ENCODE results near the gene NFIC.
"Not testable (repeated sequence)": the region's sequence is repeated elsewhere in the genome, so short reads cannot be mapped to it uniquely, and the experiment has no call there.

The NFIC gene

DNA sequence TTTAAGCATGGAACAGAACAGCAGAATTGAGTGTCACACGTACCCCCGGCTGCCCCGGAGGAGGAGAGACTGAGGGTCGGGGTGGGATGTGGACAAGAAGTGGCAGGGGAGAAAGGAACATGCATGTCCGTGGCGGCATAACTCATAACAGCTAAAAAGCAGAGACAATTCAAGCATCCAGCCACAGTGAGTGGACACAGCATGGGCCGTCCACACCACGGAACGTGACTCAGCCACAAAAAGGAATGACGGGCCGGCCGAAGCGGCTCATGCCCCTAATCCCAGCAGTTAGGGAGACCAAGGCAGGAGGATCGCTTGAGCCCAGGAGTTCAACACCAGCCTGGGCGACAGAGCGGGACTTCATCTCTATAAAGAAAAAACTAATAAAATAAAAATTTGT is 126.5 kb downstream of the NFIC start:
- DNase-seq (ENCODE audit: low spot score) = no peak

DNA sequence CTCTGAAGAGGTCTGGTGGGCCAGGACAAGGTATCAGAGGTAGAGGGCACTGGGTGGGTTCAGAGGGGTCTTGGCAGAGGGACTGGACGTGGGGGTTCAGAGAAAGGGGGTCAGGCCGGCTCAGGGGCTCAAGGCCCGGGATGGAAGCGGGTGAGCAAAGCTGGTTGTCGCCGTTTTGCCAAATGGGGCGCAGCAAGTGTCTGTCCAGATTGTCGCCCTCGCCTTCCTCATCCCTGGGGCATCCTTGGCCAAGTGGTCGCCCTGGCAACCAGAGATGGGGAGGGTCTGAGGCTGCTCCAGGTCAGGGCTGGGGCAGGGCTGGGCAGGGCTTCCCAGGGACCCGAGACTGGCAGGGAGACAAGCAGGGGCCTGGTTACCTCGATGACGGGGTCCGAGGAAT is 127.3 kb downstream of the NFIC start:
- DNase-seq (ENCODE audit: low spot score) = peak; percentile 28

DNA sequence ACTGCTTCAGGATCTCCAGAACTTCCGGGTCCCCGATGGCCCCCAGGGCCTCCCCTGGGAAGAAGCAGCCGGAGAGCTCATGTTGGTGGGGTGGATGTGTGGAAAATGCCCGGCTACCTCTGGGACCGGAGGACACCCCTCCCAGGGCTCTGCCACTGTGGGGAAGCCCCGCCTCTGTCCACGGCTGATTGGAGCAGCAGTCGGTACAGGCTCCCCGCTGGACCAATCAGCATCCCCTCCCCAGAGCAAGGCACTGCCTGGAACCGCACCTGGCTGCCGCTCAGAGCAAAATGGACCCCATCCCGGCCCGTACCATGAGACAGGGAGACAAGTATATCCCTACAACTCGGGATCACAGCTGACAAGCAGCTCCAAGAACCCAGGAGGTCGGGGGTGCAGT is 127.7 kb downstream of the NFIC start:
- DNase-seq (ENCODE audit: low spot score) = peak; percentile 76

DNA sequence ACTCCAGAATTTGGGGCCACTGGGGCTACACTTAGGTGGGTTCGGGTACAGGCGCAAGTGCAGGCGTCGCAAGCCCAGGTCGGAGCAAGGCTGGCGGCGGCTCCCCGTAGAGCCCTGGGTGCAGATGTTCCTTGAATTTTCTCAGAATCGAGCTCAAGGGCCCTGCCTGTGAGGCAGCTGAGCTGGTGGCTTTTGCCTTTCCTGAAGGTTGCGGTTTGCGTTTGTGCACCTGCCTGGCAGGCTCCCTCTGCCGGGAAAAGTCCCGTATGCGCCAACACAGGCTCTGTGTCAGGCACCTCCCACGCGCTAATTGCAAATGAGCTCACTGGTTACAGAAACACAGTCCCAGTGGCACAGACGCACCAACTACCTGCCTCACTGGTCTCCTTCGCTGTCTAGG is 128.2 kb downstream of the NFIC start:
- peak; percentile 25 for DNase-seq (ENCODE audit: low spot score)

DNA sequence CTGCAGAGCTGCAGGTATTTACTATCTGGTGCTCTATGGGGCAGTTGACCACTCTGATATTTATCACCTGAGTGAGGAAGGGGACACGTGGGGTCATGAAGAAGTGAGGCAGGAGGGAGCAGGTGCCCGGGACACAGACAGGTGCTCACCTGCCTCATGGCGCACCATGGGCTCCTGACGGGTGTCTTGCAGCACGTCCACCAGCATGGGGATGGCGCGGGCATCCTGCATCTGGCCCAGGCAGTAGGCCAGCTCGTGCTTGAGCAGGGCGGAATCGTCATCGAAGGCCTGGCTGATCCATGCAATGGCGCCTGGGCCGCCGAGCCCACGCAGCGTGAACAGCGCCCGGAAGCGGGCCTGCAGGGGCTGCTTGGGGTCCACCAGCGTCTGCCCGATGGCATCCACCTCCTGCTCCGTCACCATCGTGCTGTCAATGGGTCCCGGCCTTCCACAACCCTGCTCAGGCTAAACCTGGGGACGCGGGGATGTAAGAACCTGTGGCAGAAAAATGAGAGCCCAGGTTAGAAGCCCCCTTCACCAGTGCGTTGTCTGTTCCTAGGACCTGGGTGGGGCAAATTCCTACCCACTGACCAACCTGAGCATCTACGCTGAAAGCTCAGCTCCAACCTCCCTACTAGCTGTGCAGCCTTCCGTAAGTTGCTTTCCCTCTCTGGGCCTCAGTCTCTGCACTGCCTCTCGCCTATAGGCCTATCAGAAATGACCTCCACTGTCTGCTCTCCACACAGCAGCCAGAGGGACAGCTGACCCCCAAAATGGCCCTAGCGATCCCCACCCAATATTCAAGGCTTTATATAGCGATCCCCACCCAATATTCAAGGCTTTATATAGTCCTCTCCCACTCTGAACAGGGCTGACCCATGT is 130.2 kb downstream of the NFIC start:
- DNase-seq (ENCODE audit: low spot score) = no peak

DNA sequence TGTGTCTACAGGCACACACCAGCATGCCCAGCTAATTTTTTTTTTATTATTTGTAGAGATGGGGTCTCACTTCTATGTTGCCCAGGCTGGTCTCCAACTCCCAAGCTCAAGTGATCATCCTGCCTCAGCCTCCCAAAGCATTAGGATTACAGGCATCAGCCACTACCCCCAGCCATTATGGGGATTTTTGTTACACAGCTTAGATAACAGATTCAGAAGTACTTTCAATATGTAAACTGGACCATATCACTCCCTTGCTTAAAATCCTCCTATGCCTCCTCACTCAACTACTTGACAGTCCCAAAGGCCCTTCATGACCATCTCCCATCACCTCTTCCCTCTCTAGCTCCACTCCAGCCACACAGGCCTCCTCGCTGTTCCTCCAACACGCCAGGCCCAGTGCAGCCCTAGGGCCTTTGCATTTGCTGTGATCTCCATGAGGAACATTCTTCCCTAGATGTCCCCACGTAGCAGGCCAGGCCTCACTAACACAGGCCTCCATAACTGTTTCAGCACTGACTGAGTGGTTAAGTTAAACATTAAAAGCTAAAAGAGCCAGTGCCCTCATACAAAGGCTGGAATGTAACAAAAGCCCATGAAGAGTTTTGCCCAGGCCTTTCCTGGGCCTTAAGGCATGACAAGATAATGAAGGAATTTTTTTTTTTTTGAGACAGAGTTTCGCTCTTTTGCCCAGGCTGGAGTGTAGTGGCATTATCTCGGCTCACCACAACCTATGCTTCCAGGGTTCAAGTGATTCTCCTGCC is 131.6 kb downstream of the NFIC start:
- DNase-seq (ENCODE audit: low spot score) = no peak

DNA sequence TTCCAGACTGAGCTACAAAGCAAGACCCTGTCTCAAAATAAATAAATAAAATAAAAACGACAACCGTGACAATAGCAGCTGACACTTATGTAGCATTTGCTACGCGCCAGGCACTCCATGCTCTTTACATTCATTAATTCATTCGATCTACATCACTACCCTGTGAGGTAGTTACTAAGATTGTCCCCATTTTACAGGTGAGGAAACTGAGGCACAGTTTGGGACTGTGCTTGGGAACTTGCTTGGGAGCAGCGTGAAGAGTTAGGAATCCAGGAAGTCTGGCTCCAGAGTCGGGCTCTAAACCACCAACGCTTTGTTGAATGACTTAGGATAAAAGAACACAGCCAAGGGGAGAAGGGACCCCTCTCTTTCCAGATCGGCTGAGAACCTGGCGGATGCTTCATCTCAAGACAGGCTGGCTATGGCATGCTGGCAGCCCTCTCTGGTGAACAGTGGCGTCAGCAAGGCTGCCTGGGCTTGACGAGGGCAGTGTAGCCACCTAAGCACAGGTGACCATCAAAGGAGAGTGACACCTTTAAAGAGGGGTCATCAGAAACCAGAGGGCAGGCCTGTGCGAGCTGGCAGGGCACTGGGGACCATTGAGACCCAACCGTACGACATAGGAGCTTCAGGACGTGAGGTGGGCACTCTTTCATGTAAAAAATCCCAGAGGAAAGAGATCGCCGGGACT is 133.5 kb downstream of the NFIC start:
- DNase-seq (ENCODE audit: low spot score) = peak; percentile 41

DNA sequence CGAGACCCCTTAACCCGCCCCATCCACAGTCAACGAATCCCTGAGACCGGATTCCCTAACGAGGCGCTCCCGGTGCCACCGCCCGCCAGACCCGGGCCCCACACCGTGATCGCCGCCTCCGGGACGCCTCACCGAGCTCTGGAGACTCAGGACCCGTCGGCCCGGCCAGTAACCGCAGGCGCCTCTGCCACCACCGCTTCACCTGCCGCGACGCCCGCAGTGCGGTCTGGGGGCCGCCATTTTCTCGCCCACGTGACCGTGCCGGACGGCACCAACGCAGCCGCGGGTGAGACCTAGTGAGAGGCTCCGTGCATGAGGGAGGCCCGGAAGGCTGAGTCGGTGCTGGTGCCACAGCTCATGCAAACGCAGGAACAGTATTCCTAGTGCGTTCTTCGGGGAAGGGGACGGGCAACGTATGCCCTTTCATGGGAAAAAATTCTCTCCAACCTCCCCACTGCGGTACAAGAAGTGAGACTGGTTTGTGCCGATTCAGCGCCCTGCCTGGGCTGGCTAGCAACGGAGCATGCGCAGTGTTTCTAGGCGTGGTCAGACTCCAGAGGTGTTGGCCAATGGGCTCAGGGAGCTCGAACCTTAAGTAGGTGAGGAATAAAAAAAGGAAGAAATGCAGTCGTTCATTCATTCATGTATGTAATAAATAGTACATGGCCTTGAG is 134.2 kb downstream of the NFIC start, which contains the start of gene DOHH:
DOHH (minus strand) TSS at position 246 of the 673 bp plus-strand sequence. CDS start 3,860 bp downstream, outside the sequence.
- peak; percentile 97 for DNase-seq (ENCODE audit: low spot score)

DNA sequence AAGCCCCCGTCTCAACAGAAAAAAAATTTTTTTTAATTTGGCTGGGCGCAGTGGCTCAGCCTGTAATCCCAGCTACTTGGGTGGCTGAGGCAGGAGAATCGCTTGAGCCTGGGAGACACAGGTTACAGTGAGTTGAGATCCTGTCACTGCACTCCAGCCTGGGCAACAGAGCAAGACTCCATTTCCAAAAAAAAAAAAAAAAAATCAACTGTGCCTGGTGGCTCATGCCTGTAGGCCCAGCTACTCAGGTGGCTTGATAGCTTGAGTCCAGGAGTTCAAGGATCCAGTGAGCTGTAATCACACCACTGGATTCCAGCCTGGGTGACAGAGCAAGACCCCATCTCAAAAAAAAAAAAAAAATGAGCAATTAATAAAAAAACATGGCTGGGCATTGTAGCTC is 135.4 kb downstream of the NFIC start:
- no peak for DNase-seq (ENCODE audit: low spot score)

DNA sequence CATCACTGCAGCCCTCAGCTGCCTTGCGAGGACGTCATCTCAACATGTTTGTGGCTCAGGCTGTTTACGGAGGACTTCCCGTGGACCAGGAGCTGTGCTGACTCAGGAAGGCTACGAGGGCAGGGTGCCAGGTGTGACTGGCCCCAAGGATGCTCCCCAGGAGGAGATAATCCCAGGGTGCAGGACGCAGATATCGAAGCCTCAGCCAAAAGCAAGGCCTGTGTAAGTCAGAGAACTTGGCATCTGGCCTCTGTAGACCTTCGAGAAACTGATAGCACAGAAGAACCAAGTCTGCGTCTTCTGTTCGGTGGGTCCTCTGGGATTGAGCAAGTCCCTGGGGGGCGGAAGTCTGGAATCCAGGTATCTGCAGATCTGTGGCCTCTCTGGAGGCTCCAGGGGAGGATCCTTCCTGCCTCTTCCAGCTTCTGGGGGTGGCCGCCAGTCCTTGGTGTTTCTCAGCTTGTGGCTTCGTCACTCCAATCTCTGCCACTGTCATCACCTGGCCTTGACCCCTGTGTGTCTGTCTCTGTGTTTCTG is 136.7 kb downstream of the NFIC start:
- no peak for DNase-seq (ENCODE audit: low spot score)

DNA sequence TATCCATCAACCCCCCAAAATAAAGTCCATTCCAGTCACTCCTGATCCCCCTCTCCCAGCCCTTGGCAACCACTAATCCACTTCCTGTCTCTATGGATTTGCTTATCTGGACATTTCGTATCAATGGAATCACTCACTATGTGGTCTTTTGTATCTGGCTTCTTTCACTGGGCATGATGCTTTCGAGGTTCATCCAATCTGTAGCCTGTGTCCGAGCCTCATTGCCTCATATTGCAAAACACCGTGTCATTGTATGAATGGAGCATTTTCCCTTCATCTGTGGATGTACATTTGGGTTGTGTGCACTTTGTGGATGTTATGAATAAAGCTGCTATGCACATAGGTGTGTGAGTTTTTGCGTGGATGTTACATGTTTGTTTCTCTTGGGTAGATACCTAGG is 138.4 kb downstream of the NFIC start:
- no peak for DNase-seq (ENCODE audit: low spot score)

DNA sequence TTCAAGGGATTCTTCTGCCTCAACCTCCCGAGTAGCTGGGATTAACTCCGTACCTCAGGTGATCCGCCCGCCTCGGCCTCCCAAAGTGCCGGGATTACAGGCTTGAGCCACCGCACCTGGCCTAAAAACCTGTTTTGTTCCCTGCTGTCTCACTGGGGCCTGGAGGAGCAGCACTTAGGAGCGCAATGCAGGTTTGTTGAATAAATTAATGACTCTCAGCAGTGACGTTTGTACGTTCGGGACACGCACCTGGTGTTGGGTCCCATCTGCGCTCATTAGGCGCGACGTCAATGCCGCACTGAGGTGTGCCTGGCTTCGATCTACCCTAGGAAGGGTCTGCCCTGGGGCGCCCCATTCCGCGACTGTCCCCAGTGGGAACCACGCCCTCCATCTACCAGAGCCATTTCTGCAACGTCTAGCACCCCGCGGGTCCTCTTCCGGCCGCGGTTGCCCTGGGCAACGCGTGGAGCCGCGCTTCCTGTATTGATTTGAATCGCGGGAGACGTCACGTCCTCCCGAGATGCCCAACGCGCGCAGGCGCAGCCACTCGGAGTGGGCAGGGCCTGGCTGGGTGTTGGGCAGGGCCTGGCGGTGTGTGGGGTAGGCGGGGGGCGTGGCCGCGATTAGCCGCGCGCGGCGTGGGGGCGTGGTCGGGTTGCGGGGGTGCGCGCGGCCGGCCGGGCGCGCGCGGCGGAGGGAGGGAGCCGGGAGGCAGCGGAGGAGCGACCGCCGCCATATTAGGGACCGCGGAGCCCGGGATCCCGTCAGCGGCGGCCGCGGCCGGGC is 139.4 kb downstream of the NFIC start, which contains the start of gene FZR1:
FZR1 (plus strand) TSS at position 714 of the 786 bp plus-strand sequence. CDS start 16,679 bp downstream, outside the sequence.
- DNase-seq (ENCODE audit: low spot score) = peak; percentile 100

DNA sequence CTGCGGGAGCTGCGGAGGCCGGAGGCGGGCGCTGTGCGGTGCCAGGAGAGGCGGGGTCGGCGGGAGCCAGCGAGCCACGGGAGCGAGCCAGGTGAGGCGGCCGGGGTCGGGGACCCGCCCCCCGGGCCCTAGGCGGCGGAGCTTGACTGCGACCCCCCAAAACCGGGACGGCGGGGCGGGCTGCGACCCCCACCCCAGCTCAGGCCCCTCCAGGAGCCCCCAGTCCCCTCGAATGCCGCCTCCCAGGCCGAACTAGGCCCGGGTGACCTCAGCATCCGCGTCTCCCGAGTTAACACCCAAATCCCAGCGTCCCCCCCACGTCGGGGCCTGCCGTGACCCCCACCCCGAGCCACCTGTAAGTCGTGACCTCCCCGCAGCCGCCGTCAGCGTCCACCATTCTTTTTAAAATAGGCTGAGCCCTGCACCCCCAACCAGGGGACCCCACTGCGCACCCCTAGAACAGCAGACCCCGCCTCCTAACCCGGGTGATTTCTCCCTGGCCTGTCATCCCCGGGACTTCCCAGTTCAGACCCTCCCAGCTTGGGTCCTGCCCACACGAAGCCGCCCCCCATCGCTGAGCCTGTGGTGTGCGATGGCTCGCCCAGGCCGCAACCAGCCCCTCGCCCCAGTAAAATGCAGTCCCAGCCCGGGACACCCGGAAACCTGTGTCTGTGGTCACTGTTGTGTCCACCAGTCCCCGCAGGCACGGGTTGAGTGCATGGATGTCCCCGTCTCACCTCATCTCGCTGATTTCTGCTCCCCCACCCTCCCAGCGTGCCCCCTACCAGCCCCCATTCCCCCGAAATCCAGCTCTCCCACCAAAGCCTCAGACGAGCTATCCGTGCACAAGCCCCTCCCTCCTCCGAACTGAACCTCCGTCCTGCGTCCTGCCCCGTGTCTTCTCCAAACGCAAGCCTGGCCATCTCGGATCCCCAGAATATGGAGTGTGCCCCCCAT is 140.3 kb downstream of the NFIC start:
- no peak for DNase-seq (ENCODE audit: low spot score)

DNA sequence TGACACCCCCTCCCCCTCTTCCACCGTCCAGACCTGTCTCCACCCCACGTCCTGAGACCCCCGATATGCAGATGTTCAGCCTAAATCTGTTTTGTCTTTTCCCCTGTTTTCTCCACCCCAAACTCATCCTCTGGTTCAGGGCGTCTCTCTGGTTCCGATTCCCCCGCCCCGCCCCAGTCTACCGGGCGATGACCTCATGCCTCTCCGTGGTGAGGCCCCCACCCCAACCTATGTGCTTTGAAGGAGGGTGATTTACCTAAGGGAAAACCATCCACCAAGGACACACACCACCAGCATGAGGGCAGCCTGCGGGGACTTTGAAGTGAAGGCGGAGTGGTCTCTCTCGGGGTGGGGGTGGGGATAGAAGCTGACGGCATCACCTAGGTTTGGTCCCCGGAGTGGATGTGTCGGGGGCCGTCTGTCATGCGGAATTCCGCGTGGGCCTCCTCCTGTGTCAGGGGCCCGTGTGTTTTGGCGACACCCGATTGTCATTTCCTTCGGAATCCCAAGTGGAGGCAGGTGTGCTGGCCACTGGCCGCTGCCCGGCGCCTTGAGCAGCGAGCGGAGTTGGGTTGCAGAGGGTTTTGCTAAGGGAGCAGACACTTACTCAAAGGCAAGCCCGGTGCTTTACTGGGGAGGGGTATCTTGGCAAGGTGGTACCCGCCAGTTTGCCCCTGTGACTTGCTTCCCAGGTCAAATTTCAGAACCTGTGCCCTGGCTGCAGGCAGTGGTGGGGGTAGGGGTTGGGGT is 141.2 kb downstream of the NFIC start:
- no peak for DNase-seq (ENCODE audit: low spot score)

DNA sequence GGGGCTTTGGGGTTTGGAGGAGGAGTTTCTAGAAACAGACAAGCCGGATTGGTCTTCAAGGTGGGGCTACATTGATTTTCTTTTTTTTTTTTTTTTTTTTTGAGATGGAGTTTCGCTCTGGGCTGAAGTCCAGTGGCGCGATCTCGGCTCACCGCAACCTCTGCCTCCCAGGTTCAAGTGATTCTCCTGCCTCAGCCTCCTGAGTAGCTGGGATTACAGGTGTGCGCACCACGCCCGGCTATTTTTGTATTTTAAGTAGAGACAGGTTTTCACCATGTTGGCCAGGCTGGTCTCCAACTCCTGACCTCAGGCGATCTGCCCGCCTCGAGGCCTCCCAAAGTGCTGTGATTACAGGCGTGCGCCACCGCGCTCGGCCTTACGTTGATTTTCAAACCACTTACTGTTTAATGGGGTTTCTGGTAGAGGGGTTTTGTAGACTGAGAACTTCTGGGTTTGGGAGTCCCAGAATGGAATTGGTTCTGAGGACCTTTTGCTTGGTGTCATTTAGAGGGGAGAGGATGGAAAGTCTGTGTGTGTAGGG is 141.8 kb downstream of the NFIC start:
- DNase-seq (ENCODE audit: low spot score) = not testable (repeated sequence)

DNA sequence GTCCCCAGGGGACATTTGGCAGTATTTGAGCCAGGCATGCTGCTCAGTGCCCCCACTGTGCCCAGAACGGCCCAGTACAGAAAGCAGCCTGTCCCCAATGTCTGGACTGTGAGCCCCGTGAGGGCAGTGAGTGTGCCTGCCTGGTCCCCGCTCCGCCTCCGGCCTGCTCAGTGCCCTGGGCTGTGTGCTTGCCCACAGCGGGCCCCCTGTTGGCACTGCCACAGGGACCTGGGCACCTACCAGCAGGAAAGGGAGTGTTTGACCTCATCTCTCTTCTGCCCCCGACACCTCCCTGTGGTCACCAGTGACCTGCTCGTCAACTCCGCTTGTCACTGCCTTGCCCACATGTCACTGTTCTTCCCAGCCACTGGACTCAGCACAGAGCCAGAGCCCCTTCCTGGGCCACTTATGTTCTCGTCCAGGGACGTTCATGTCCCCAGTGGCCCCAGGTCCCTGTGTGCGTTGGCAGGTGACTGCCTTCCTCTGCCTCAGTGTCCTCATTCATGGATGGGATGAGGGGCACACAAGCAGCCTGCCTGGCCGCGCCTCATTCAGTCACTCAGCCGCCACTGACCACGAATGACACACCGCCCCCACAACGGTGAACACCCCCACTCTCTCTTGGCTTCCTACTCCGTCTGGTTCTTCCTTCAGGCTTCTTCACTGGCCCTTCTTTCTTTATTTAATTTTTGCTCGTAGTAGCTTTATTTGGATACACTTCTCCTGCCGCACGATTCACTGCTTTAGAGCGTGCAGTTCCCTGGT is 142.6 kb downstream of the NFIC start:
- DNase-seq (ENCODE audit: low spot score) = no peak

DNA sequence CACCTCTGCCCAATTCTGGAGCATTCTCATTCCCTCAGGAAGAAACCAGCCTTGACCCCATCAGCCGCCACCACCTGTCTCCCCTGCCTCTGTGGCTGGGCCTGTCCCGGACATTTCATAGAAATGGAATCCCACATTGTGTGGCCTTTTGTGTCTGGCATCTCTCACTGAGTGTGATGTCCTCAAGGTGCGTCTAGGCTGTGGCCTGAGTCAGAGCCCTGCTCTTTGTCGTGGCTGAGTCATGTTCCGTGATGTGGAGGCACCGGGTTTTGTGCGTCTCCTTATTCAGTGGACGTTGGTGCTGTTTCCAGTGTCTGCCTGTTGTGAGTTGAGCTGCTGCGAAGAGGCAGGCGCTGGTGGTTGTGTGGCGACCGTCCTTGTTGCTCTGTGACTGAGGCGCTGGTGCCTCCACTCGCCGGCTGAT is 143.2 kb downstream of the NFIC start:
- no peak for DNase-seq (ENCODE audit: low spot score)

DNA sequence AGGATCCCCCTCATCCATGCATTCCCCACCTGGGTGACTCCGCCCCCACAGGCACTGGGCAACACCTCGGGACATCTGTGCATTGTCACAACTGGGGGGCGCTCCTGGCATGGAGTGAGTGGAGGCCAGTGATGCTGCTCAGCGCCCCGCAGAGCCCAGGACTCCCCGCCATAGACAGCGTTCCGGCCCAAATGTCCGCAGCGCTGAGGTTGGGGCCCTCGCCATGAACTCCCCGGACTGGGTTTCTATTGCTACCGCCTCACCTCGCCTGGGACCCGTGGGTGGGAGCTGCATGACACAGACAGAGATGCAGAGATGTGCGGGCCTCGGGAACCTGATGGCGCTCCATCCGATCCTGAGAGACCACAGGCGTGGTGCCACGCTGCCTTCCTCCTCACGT is 144.3 kb downstream of the NFIC start:
- no peak for DNase-seq (ENCODE audit: low spot score)
